ENCODE data around the gene VPS35L. TPM values are rescaled to one million over a fixed set of nuclear protein-coding genes. Genes with fewer than 3 reads are reported as not detected.

VPS35L gene
- total and polyA plus RNA-seq, 2 experiments from 2014 or later = 48.0 to 54.6 TPM

GRCh38 chr16:19655242-19655777 lies 99.8 kb downstream of the VPS35L start:
- H3K4me1 Mint-ChIP-seq = no peaks in the 10 kb centered on the region
- Histone ChIP-seq H3K79me2 (replicated peaks; ENCODE audit: insufficient read depth) (no peaks in the 10 kb centered on the region), H2AFZ (no peak overlapping the region), H3K36me3 (ENCODE audit: insufficient read depth) (no peaks in the 10 kb centered on the region; the same call in 1 of the 2 replicates), H3K27me3 (ENCODE audit: insufficient read depth) (no peaks in the 10 kb centered on the region), H3K4me2 (no peak overlapping the region), H3K4me1 (ENCODE audit: insufficient read depth) (no peaks in the 10 kb centered on the region), H4K20me1 (replicated peaks; ENCODE audit: insufficient read depth) (no peaks in the 10 kb centered on the region; the same call in none of the 2 replicates), H3K9me2 (ENCODE audit: insufficient read depth) (no peaks in the 10 kb centered on the region), H3F3A (replicated peaks; ENCODE audit: low read depth) (no peaks in the 10 kb centered on the region), H3K4me3 (no peak overlapping the region), H3K27ac (ENCODE audit: low read depth) (no peak overlapping the region)
- no peak for DNase-seq (ENCODE audit: low spot score)
- no peak overlapping the region for H3K4me3 Mint-ChIP-seq
- H3K27ac Mint-ChIP-seq = no peak overlapping the region
- no peak for ATAC-seq
- TF ChIP-seq ETS1 (IDR thresholded peaks at IDR 0.05) = no peak
- no peak for TF ChIP-seq NANOG (IDR thresholded peaks at IDR 0.05; ENCODE audit: borderline replicate concordance)
- TF ChIP-seq CREB1 (CRISPR knock-in tag; IDR thresholded peaks at IDR 0.05; ENCODE audit: low read depth) = no peak
- no peak for TF ChIP-seq ZNF114 (CRISPR knock-in tag; IDR thresholded peaks at IDR 0.05)
- no peak for TF ChIP-seq ZNF462 (CRISPR knock-in tag; IDR thresholded peaks at IDR 0.05)
- no peak for TF ChIP-seq STAT1 (IDR thresholded peaks at IDR 0.05; ENCODE audit: unreplicated experiment)
- no peak for TF ChIP-seq CTCF (conservative IDR thresholded peaks at IDR 0.05; ENCODE audit: low read depth in 2 of 2)
- TF ChIP-seq JUNB (IDR thresholded peaks at IDR 0.05; ENCODE audit: unreplicated experiment) = no peak
- TF ChIP-seq, protein P1, sequence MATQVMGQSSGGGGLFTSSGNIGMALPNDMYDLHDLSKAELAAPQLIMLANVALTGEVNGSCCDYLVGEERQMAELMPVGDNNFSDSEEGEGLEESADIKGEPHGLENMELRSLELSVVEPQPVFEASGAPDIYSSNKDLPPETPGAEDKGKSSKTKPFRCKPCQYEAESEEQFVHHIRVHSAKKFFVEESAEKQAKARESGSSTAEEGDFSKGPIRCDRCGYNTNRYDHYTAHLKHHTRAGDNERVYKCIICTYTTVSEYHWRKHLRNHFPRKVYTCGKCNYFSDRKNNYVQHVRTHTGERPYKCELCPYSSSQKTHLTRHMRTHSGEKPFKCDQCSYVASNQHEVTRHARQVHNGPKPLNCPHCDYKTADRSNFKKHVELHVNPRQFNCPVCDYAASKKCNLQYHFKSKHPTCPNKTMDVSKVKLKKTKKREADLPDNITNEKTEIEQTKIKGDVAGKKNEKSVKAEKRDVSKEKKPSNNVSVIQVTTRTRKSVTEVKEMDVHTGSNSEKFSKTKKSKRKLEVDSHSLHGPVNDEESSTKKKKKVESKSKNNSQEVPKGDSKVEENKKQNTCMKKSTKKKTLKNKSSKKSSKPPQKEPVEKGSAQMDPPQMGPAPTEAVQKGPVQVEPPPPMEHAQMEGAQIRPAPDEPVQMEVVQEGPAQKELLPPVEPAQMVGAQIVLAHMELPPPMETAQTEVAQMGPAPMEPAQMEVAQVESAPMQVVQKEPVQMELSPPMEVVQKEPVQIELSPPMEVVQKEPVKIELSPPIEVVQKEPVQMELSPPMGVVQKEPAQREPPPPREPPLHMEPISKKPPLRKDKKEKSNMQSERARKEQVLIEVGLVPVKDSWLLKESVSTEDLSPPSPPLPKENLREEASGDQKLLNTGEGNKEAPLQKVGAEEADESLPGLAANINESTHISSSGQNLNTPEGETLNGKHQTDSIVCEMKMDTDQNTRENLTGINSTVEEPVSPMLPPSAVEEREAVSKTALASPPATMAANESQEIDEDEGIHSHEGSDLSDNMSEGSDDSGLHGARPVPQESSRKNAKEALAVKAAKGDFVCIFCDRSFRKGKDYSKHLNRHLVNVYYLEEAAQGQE (IDR thresholded peaks at IDR 0.05; ENCODE audit: unreplicated experiment) = no peak
- TF ChIP-seq POLR2AphosphoS5 (IDR thresholded peaks at IDR 0.05; ENCODE audit: low read depth) = no peak
- no peak for TF ChIP-seq EZH2 (IDR thresholded peaks at IDR 0.05; ENCODE audit: low read depth, unreplicated experiment)
- TF ChIP-seq ZNF331 (CRISPR knock-in tag; IDR thresholded peaks at IDR 0.05; ENCODE audit: low read depth) = no peak
- no peak for TF ChIP-seq EZH2phosphoT487 (IDR thresholded peaks at IDR 0.05; ENCODE audit: unreplicated experiment)
- H3K36me3 Mint-ChIP-seq (ENCODE audit: low read depth) = peaks cover 32% of the 10 kb centered on the region
- H3K9me3 Mint-ChIP-seq = no peaks in the 10 kb centered on the region
- H3K27me3 Mint-ChIP-seq (ENCODE audit: insufficient read depth, low read depth, poor library complexity) = no peaks in the 10 kb centered on the region
